Measurements from ENCODE around the gene CIPC.

The CIPC gene

DNA sequence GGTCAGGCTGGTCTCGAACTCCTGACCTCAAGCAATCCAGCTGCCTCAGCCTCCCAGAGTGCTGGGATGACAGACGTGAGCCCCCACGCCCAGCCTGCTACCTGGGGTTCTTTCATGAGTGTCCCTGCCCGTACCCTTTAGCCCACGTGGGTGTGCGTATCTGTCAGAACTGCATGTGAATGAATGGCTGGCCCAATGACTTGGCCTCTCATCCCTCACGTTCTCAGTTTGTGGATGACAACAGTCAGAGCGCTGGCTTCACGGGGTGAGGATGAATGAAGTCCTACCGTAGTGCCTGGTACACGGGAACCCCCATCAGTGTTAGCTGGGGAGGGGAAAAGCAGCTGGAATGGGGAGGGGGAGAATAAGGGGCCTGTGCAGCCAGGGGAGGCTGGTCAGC lies 59.7 kb downstream of the CIPC start:
- DNase-seq: no peak

DNA sequence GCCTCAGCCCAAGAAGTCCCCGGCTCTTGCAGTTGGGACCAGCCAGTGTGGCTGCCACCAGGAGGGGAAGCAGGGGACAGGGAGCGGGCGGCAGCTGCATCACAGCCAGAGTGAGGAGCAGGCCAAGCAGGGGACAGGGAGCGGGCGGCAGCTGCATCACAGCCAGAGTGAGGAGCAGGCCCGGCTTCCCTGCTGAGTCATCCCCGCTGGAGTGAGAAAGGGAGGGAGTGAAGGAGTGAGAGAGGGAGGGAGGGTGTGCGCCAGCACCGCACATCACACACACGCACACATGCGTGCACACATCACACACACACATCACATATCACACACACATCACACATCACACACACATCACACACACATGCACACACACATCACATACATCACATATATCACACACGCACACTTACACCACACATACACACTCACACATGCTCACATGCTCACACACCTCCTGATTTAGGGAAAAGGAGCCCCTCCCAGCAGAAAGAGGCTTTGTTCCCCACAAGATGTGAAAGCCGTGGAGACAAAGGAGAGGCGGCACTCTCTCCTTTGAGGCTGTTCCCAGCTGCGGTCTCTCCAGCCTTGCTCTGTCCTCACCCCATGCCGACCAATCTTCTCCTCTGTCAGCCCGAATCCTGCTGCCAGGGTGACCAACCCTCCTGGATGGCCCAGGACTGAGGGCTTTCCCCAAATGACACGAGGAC lies 60.3 kb downstream of the CIPC start:
- DNase-seq: no peak

DNA sequence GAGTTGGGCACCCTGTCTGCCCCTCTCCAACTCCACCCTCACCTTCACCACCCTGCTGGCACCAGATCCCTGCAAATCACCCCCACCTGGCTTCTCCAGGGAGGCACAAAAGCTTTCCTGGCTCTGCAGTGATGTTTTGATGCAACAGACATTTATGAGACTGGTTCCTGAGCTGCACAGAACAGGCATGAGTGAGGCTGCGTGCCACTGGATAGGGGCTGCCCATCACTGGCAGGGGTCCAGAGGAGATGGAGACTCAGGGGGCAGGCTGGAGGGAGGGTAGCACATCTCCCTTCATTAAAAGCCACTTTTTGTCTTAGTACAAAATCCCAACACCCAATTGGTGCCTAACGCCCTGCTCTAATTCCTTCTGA lies 60.8 kb downstream of the CIPC start:
- no peak for DNase-seq

DNA sequence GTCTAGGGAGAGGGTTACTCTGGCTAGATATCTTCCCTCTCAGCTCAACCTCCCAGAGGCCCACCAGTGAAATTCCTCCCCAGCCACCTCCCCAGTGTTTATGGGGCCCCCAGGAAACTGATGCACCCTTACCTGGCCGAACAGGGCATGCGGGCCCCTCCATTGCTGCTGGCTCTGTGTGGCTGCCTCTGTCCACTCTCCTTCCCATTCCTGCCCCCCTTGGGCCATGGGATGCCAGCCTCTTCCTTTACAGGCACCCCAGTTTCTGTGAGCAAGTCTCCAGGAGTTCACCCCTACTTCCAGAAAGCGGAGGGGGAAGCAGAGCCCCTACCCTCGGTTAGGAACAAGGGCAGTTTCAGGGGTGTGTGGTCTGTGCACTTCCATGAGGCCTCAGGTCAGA lies 63.0 kb downstream of the CIPC start:
- no peak for DNase-seq

Measured in stimulated activated CD4-positive, alpha-beta T cell treated with anti-CD3 and anti-CD28 coated beads, Interleukin-4, amount 100 ng/mL, for 1 hour (primary cell).